ENCODE measurements around the gene HNRNPM.

The HNRNPM gene

GRCh38 chr19:8537099-8537498 lies 92.3 kb downstream of the HNRNPM start:
- CTCF ChIA-PET, result no interaction called here
- POLR2A ChIA-PET, result interaction anchor here (1.1 kb wide), 1 partner anchor 11 kb away, joined by 5 read pairs; no protein-coding TSS in a partner anchor
- TF ChIP-seq TARDBP (IDR thresholded peaks at IDR 0.05) (no peak), L3MBTL2 (conservative IDR thresholded peaks at IDR 0.05) (no peak), SUZ12 (IDR thresholded peaks at IDR 0.05) (no peak), ZNF384 (IDR thresholded peaks at IDR 0.05) (no peak), ARNT (IDR thresholded peaks at IDR 0.05) (no peak), NFRKB (IDR thresholded peaks at IDR 0.05) (no peak), CTBP1 (IDR thresholded peaks at IDR 0.05; ENCODE audit: borderline replicate concordance) (no peak), FOXA1 (IDR thresholded peaks at IDR 0.05) (no peak), HDGF (IDR thresholded peaks at IDR 0.05; ENCODE audit: borderline replicate concordance) (no peak), FOXK2 (IDR thresholded peaks at IDR 0.05) (no peak), LEF1 (IDR thresholded peaks at IDR 0.05; ENCODE audit: borderline replicate concordance) (no peak)
- no peak for DNase-seq (ENCODE audit: extremely low spot score)

Measured in HEK293T (cell line).